Neuronal stem cell (in vitro differentiated cells): ENCODE results near the gene CTR9.

ENCODE experiments used
- DNase-seq: peaks from one replicate; pipeline ENCODE4 v3.0.0-alpha.2; 2013; ENCODE audit warnings: low spot score
- H2AFZ ChIP-seq: one replicate; pipeline ENCODE4 v1.6.1; 2013; ENCODE audit warnings: mild to moderate bottlenecking, low read length, inconsistent platforms
- H2AK5ac ChIP-seq: 2 replicates; pipeline ENCODE4 v1.6.1; 2013; ENCODE audit warnings: low read depth, mild to moderate bottlenecking, inconsistent platforms, low read length, moderate library complexity, mixed read lengths
- H2BK120ac ChIP-seq: 2 replicates; pipeline ENCODE4 v1.6.1; 2013; ENCODE audit warnings: low read depth, mild to moderate bottlenecking, inconsistent platforms, low read length, moderate library complexity, mixed read lengths
- H2BK12ac ChIP-seq: one replicate; pipeline ENCODE4 v1.6.1; 2013; ENCODE audit warnings: low read length, inconsistent platforms
- H2BK15ac ChIP-seq: 2 replicates; pipeline ENCODE4 v1.6.1; 2013; ENCODE audit warnings: mild to moderate bottlenecking, low read length, inconsistent platforms, mixed read lengths
- H2BK5ac ChIP-seq: one replicate; pipeline ENCODE4 v1.6.1; 2013; ENCODE audit warnings: inconsistent platforms, mild to moderate bottlenecking, low read length, moderate library complexity
- H3K14ac ChIP-seq: one replicate; pipeline ENCODE4 v1.6.1; 2013; ENCODE audit warnings: low read length, inconsistent platforms
- H3K18ac ChIP-seq: 2 replicates; pipeline ENCODE4 v1.6.1; 2013; ENCODE audit warnings: low read length, inconsistent platforms
- H3K23ac ChIP-seq: 2 replicates; pipeline ENCODE4 v1.6.1; 2013; ENCODE audit warnings: low read depth, mild to moderate bottlenecking, mixed read lengths, low read length, inconsistent platforms; ENCODE audit not compliant: poor library complexity
- H3K27ac ChIP-seq: replicated peaks from 3 replicates; pipeline ENCODE4 v1.5.1; 2013; ENCODE audit warnings: low read length, inconsistent platforms
- H3K27me3 ChIP-seq, 3 experiments: 2 replicates each; pipeline ENCODE4 v1.6.1; 2013; ENCODE audit warnings: low read length in 3 of 3, mild to moderate bottlenecking in 2 of 3, inconsistent platforms in 1 of 3, low read depth in 1 of 3, mixed read lengths in 1 of 3, moderate library complexity in 1 of 3; ENCODE audit not compliant: control insufficient read depth in 3 of 3, insufficient read depth in 3 of 3
- H3K36me3 ChIP-seq, 2 donors: replicated peaks in 1 of 2; 2 replicates each; pipeline ENCODE4 v1.6.1; 2013; ENCODE audit warnings: low read length in 2 of 2; ENCODE audit not compliant: control insufficient read depth in 2 of 2, insufficient read depth in 2 of 2
- H3K4ac ChIP-seq: 2 replicates; pipeline ENCODE4 v1.6.1; 2013; ENCODE audit warnings: inconsistent platforms, mild to moderate bottlenecking, low read length, moderate library complexity
- H3K4me1 ChIP-seq, 2 donors: 1 replicate in 1 of 2; 2 replicates in 1 of 2; pipeline ENCODE4 v1.6.1; 2013; ENCODE audit warnings: low read length in 2 of 2, low read depth in 1 of 2; ENCODE audit not compliant: control insufficient read depth in 2 of 2, insufficient read depth in 1 of 2
- H3K4me2 ChIP-seq: one replicate; pipeline ENCODE4 v1.6.1; 2013; ENCODE audit warnings: mild to moderate bottlenecking, low read length, inconsistent platforms; ENCODE audit not compliant: insufficient read depth, poor library complexity, severe bottlenecking
- H3K4me3 ChIP-seq, 2 donors: 2 replicates each; pipeline ENCODE4 v1.5.1; 2013; ENCODE audit warnings: low read length in 2 of 2, mild to moderate bottlenecking in 2 of 2, inconsistent platforms in 1 of 2, moderate library complexity in 1 of 2
- H3K79me1 ChIP-seq: one replicate; pipeline ENCODE4 v1.6.1; 2013; ENCODE audit warnings: low read depth, mild to moderate bottlenecking, inconsistent platforms, low read length, moderate library complexity
- H3K9ac ChIP-seq: one replicate; pipeline ENCODE4 v1.6.1; 2013; ENCODE audit warnings: mild to moderate bottlenecking, low read depth, low read length, inconsistent platforms; ENCODE audit not compliant: poor library complexity
- H3K9me3 ChIP-seq, 2 donors: replicated peaks in 1 of 2; 2 replicates each; pipeline versions ENCODE3 to v1.6.1; 2013; ENCODE audit warnings: low read length in 2 of 2, mild to moderate bottlenecking in 2 of 2, inconsistent platforms in 1 of 2, low read depth in 1 of 2, mixed read lengths in 1 of 2, moderate library complexity in 1 of 2; ENCODE audit not compliant: control insufficient read depth in 2 of 2, insufficient read depth in 1 of 2
- H4K8ac ChIP-seq: one replicate; pipeline ENCODE4 v1.6.1; 2013; ENCODE audit warnings: low read depth, mild to moderate bottlenecking, inconsistent platforms, low read length, moderate library complexity
- H4K91ac ChIP-seq: one replicate; pipeline ENCODE4 v1.6.1; 2013; ENCODE audit warnings: low read length, low read depth, mild to moderate bottlenecking, inconsistent platforms; ENCODE audit not compliant: poor library complexity
- WGBS, 2 donors: extraction: QIAGEN DNeasy Blood & Tissue Kit; methylation state at CpG; one replicate each; pipeline ENCODE4 v1.1.7; 2013; ENCODE audit warnings: missing lambda C conversion rate in 2 of 2, mixed read lengths in 1 of 2; ENCODE audit not compliant: insufficient read length in 2 of 2, insufficient replicate concordance in 1 of 2; ENCODE audit errors: extremely low coverage in 2 of 2; 5-methylcytosine and 5-hydroxymethylcytosine counted together

The CTR9 gene

DNA sequence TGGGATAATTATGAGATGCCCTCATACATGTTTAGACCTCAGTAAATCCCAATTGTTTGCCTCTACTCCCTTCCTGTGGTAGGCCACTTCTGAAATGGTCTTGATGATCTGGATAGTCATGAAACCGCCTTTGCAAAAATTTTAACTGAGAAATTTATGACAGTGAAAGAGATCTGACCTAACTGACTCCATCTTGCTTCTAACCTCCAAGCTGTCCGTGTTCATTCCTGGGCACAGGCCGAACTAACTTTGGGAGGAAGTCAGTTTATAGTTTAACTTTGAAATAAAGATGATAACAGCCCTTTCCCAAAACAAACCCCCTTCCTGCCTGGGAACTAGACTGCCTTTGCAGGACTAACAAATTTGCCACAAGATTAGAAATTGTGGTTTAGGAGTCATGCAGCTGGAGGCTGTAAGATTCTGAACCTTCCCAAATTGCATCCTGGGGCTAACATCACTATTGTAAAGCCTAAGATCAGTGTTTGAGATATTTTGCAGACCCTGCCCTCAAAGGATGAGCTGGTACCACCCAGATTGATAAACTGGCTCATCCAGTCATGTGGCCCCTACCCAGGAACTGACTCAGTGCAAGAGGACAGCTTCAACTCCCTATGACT is 19.9 kb upstream of the CTR9 start:
- Histone ChIP-seq H2BK15ac (no peak overlapping the region), H2BK12ac (no peak overlapping the region), H3K18ac (no peak overlapping the region), H3K4ac (no peak overlapping the region), H4K91ac (no peak overlapping the region), H3K4me2 (no peak overlapping the region), H3K23ac (no peak overlapping the region), H3K9ac (no peak overlapping the region), H3K79me1 (no peaks in the 10 kb centered on the region), H3K4me1 (peaks cover 3 to 7% of the 10 kb centered on the region in 2 donors), H3K27ac (no peak overlapping the region), H3K4me3 (no peak overlapping the region), H2AK5ac (no peak overlapping the region), H3K27me3 (no peaks in the 10 kb centered on the region), H3K14ac (no peak overlapping the region), H2AFZ (no peak overlapping the region), H3K36me3 (no peaks in the 10 kb centered on the region), H2BK5ac (no peak overlapping the region), H4K8ac (no peak overlapping the region), H3K9me3 (no peaks in the 10 kb centered on the region), H2BK120ac (no peak overlapping the region)
- no CpG with 5 or more reads among the region's 3 CpGs for WGBS, 2 donors
- DNase-seq = no peak

DNA sequence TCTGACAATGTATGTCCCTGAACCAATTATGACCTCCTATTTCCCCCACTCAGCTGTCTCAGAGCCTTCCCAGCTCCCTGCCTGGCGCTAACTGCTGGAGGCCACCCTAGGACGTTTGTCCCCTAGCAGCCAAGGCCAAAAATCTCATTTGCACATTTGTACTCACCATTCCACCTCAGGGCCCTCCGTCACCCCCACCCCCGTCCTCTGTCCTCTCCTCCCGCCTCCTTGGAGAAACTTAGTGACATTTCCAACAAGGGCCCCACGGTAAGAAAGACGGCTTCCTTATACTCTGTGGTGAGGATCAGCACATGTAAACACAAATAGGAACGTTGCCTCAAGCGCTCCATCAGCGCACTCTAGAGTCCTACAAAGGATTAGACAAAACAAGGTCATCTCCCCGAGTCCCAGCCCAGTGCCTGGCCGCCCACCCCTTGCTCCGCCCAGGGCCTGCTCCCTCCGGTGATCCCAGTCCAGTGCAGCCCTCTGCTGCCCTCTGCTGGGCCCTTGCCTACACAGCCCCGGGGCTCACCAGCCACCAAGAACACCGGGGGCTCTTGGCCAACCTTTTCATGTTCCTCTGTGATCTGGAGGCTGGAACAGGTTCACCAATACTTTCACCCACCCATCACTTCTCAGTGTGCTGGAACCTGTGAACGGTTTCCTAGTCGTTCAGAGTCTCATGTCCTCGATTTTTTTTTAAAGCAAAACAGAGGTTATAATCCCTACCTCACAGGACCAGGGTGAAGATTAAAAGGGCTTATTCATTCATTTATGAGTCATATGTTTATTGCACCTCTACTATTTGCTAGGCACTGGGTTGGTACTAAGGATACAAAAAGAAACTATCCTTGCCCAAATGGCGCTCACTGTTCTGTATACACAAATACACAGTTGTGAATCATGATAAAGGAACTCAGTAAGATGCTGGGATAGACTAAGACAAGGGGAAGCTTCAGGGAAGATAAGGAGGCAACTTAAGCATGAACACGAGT is 15.3 kb upstream of the CTR9 start:
- no CpG with 5 or more reads among the region's 21 CpGs for WGBS, 2 donors
- H3K27ac ChIP-seq = no peak overlapping the region
- H3K4me3 ChIP-seq = peak overlapping the region in 1 of 2 donors; percentile 44

GRCh38 chr11:10742460-10743208 is 8.4 kb upstream of the CTR9 start:
- Histone ChIP-seq H3K4ac (no peak overlapping the region), H4K8ac (no peak overlapping the region), H3K27me3 (peaks cover 0 to 45% (median 0%) of the 10 kb centered on the region in 3 experiments), H2BK5ac (no peak overlapping the region), H3K23ac (no peak overlapping the region), H3K27ac (no peak overlapping the region), H3K4me3 (no peak overlapping the region), H3K18ac (no peak overlapping the region), H3K9ac (no peak overlapping the region), H3K4me1 (no peaks in the 10 kb centered on the region), H4K91ac (no peak overlapping the region), H2AFZ (no peak overlapping the region), H3K9me3 (no peaks in the 10 kb centered on the region), H3K14ac (no peak overlapping the region), H3K79me1 (no peaks in the 10 kb centered on the region), H3K36me3 (no peaks in the 10 kb centered on the region), H2AK5ac (no peak overlapping the region), H2BK15ac (no peak overlapping the region), H2BK12ac (no peak overlapping the region), H2BK120ac (no peak overlapping the region), H3K4me2 (no peak overlapping the region)
- no peak for DNase-seq
- WGBS, 2 donors = no CpG with 5 or more reads among the region's 9 CpGs

More for the DNA sequence above, 15.3 kb upstream of the CTR9 start:
- H3K4me1 ChIP-seq = peaks cover 3% of the 10 kb centered on the region in 2 donors
- peaks cover 0 to 16% (median 0%) of the 10 kb centered on the region in 3 experiments for H3K27me3 ChIP-seq
- peak overlapping the region; percentile 28 for H3K4me2 ChIP-seq
- H4K8ac ChIP-seq = no peak overlapping the region
- no peak overlapping the region for H3K9ac ChIP-seq
- peak; percentile 88 for DNase-seq
- peak overlapping the region; percentile 57 for H3K18ac ChIP-seq
- H3K9me3 ChIP-seq = no peaks in the 10 kb centered on the region
- peak overlapping the region; percentile 94 for H2AFZ ChIP-seq
- no peak overlapping the region for H3K23ac ChIP-seq
- H3K79me1 ChIP-seq = no peaks in the 10 kb centered on the region
- no peak overlapping the region for H4K91ac ChIP-seq
- H3K14ac ChIP-seq = no peak overlapping the region
- H3K36me3 ChIP-seq = no peaks in the 10 kb centered on the region
- H2AK5ac ChIP-seq = no peak overlapping the region
- no peak overlapping the region for H2BK15ac ChIP-seq
- no peak overlapping the region for H3K4ac ChIP-seq
- H2BK12ac ChIP-seq = no peak overlapping the region
- H2BK120ac ChIP-seq = no peak overlapping the region
- H2BK5ac ChIP-seq = no peak overlapping the region
